Measurements from ENCODE around the gene FSHR. TPM values are rescaled to one million over a fixed set of nuclear protein-coding genes. Genes with fewer than 3 reads are reported as not detected.

The FSHR gene
- total and polyA plus RNA-seq, 2 experiments from 2014 or later = not detected

DNA sequence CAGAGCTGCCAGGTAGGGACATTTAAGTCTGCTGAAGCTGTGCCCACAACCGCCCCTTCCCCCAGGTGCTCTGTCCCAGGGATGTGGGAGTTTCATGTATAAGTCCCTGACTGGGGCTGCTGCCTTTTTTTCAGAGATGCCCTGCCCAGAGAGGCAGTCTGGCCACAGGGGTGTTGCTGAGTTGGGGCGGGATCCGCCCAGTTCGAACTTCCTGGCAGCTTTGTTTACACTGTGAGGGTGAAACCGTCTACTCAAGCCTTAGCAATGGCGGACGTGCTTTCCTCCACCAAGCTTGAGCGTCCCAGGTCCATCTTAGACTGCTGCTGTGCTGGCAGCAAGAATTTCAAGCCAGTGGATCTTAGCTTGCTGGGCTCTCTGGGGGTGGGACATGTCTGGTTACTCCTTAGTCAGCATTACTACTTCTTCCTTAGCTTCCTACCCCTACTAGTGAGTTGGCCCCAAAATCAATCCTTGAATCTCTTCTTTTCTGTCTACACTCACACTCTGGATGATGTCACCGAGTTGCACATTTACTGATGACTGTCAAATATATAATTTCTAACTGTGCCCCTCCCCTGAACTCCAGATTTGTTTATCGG, 31.8 kb upstream of the FSHR start (continued):
- TF ChIP-seq, protein P1, sequence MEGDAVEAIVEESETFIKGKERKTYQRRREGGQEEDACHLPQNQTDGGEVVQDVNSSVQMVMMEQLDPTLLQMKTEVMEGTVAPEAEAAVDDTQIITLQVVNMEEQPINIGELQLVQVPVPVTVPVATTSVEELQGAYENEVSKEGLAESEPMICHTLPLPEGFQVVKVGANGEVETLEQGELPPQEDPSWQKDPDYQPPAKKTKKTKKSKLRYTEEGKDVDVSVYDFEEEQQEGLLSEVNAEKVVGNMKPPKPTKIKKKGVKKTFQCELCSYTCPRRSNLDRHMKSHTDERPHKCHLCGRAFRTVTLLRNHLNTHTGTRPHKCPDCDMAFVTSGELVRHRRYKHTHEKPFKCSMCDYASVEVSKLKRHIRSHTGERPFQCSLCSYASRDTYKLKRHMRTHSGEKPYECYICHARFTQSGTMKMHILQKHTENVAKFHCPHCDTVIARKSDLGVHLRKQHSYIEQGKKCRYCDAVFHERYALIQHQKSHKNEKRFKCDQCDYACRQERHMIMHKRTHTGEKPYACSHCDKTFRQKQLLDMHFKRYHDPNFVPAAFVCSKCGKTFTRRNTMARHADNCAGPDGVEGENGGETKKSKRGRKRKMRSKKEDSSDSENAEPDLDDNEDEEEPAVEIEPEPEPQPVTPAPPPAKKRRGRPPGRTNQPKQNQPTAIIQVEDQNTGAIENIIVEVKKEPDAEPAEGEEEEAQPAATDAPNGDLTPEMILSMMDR (conservative IDR thresholded peaks at IDR 0.05; ENCODE audit: low read depth in 2 of 2) = no peak
- no peak for TF ChIP-seq EZH2phosphoT487 (IDR thresholded peaks at IDR 0.05; ENCODE audit: unreplicated experiment)
- TF ChIP-seq ZNF114 (CRISPR knock-in tag; IDR thresholded peaks at IDR 0.05) = no peak
- TF ChIP-seq ZNF331 (CRISPR knock-in tag; IDR thresholded peaks at IDR 0.05; ENCODE audit: low read depth) = no peak

DNA sequence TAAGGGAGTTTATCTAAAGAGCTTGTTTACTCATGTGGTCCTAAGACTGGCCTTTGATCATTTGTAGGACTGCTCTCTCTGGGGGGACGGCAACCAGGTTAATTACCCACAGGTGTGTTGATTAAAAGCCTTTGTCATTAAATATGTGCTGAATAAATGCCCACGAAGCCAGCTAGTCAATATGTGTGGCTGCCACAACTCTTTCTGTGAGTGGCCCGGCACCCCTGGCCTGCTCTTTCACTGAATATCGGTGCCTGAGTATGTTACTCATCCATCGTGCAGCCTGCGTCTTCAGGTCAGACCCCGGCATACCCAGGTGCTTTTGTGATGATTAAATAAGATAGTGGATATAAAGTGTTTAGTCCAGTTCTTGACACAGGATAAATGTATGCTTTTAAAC, 24.3 kb upstream of the FSHR start:
- no peak overlapping the region for H3K4me3 ChIP-seq
- ATAC-seq = no peak
- H3K4me3 Mint-ChIP-seq = no peak overlapping the region
- no peak overlapping the region for H3K27ac ChIP-seq (ENCODE audit: low read depth)
- H3K27ac Mint-ChIP-seq = no peak overlapping the region
- peaks cover 6% of the 10 kb centered on the region for H3K9me2 ChIP-seq (ENCODE audit: insufficient read depth)
- no peaks in the 10 kb centered on the region for H3F3A ChIP-seq (replicated peaks; ENCODE audit: low read depth)
- H4K20me1 ChIP-seq (replicated peaks; ENCODE audit: insufficient read depth) = no peaks in the 10 kb centered on the region
- peaks cover 37% of the 10 kb centered on the region for H3K36me3 Mint-ChIP-seq (ENCODE audit: low read depth)
- H3K4me1 Mint-ChIP-seq = peaks cover 8% of the 10 kb centered on the region
- DNase-seq (ENCODE audit: low spot score) = no peak
- no peaks in the 10 kb centered on the region for H3K36me3 ChIP-seq (ENCODE audit: insufficient read depth)
- peaks cover 7% of the 10 kb centered on the region for H3K27me3 Mint-ChIP-seq (ENCODE audit: insufficient read depth, low read depth, poor library complexity)
- H3K9me3 Mint-ChIP-seq = peaks cover 45% of the 10 kb centered on the region
- no peaks in the 10 kb centered on the region for H3K79me2 ChIP-seq (replicated peaks; ENCODE audit: insufficient read depth)
- no peak overlapping the region for H3K4me2 ChIP-seq
- no peak overlapping the region for H2AFZ ChIP-seq
- TF ChIP-seq EZH2 (IDR thresholded peaks at IDR 0.05; ENCODE audit: low read depth, unreplicated experiment) = no peak
- no peaks in the 10 kb centered on the region for H3K27me3 ChIP-seq (ENCODE audit: insufficient read depth)
- H3K4me1 ChIP-seq (ENCODE audit: insufficient read depth) = no peaks in the 10 kb centered on the region

DNA sequence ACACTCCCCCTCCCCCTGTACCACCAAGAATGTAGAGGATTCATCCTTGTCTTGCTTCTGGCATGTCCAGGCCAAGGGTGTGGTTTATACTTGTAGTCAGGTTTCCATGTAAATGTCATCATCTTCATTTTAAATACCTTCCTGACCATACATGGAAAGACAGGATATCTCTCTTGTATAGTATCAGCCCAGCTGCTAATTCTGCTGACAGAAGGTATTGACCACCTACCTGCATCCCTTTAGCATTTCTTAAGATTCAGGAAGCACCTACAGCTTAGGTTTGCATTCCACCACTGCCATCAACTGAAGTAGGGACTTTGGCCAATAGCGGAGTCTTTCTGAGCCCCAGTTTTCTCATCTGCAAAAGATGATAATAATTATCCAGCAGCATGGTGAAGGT, 22.9 kb upstream of the FSHR start:
- peak overlapping the region; percentile 82 for H3K27ac Mint-ChIP-seq
- no peak overlapping the region for H3K4me2 ChIP-seq
- TF ChIP-seq CREB1 (CRISPR knock-in tag; IDR thresholded peaks at IDR 0.05; ENCODE audit: low read depth) (0 out of 2 replicates have a peak, but pooled peaks have one; percentile 19), POLR2AphosphoS5 (IDR thresholded peaks at IDR 0.05; ENCODE audit: low read depth) (no peak), NANOG (IDR thresholded peaks at IDR 0.05; ENCODE audit: borderline replicate concordance) (peak; percentile 71), JUNB (IDR thresholded peaks at IDR 0.05; ENCODE audit: unreplicated experiment) (no peak)
- TF ChIP-seq, protein P2, sequence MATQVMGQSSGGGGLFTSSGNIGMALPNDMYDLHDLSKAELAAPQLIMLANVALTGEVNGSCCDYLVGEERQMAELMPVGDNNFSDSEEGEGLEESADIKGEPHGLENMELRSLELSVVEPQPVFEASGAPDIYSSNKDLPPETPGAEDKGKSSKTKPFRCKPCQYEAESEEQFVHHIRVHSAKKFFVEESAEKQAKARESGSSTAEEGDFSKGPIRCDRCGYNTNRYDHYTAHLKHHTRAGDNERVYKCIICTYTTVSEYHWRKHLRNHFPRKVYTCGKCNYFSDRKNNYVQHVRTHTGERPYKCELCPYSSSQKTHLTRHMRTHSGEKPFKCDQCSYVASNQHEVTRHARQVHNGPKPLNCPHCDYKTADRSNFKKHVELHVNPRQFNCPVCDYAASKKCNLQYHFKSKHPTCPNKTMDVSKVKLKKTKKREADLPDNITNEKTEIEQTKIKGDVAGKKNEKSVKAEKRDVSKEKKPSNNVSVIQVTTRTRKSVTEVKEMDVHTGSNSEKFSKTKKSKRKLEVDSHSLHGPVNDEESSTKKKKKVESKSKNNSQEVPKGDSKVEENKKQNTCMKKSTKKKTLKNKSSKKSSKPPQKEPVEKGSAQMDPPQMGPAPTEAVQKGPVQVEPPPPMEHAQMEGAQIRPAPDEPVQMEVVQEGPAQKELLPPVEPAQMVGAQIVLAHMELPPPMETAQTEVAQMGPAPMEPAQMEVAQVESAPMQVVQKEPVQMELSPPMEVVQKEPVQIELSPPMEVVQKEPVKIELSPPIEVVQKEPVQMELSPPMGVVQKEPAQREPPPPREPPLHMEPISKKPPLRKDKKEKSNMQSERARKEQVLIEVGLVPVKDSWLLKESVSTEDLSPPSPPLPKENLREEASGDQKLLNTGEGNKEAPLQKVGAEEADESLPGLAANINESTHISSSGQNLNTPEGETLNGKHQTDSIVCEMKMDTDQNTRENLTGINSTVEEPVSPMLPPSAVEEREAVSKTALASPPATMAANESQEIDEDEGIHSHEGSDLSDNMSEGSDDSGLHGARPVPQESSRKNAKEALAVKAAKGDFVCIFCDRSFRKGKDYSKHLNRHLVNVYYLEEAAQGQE (IDR thresholded peaks at IDR 0.05; ENCODE audit: unreplicated experiment) = no peak

More for the DNA sequence above, 22.9 kb upstream of the FSHR start:
- Histone ChIP-seq H2AFZ (no peak overlapping the region), H3K79me2 (replicated peaks; ENCODE audit: insufficient read depth) (no peaks in the 10 kb centered on the region), H3K9me2 (ENCODE audit: insufficient read depth) (peaks cover 6% of the 10 kb centered on the region), H3K4me3 (no peak overlapping the region), H3K27me3 (ENCODE audit: insufficient read depth) (no peaks in the 10 kb centered on the region), H3K27ac (ENCODE audit: low read depth) (no peak overlapping the region), H3K4me1 (ENCODE audit: insufficient read depth) (no peaks in the 10 kb centered on the region), H3F3A (replicated peaks; ENCODE audit: low read depth) (no peaks in the 10 kb centered on the region), H3K36me3 (ENCODE audit: insufficient read depth) (no peaks in the 10 kb centered on the region), H4K20me1 (replicated peaks; ENCODE audit: insufficient read depth) (no peaks in the 10 kb centered on the region)
- peaks cover 7% of the 10 kb centered on the region for H3K27me3 Mint-ChIP-seq (ENCODE audit: insufficient read depth, low read depth, poor library complexity)
- peaks cover 45% of the 10 kb centered on the region for H3K9me3 Mint-ChIP-seq
- no peak overlapping the region for H3K4me3 Mint-ChIP-seq
- peaks cover 11% of the 10 kb centered on the region for H3K4me1 Mint-ChIP-seq
- ATAC-seq (peak; percentile 77), DNase-seq (ENCODE audit: low spot score) (peak; percentile 37)
- H3K36me3 Mint-ChIP-seq (ENCODE audit: low read depth) = peaks cover 37% of the 10 kb centered on the region
